ENCODE results near the gene ELN.

Gene ELN

GRCh38 chr7:73984481-73985205 is 43.3 kb upstream of the ELN start:
- TF ChIP-seq, protein P1, sequence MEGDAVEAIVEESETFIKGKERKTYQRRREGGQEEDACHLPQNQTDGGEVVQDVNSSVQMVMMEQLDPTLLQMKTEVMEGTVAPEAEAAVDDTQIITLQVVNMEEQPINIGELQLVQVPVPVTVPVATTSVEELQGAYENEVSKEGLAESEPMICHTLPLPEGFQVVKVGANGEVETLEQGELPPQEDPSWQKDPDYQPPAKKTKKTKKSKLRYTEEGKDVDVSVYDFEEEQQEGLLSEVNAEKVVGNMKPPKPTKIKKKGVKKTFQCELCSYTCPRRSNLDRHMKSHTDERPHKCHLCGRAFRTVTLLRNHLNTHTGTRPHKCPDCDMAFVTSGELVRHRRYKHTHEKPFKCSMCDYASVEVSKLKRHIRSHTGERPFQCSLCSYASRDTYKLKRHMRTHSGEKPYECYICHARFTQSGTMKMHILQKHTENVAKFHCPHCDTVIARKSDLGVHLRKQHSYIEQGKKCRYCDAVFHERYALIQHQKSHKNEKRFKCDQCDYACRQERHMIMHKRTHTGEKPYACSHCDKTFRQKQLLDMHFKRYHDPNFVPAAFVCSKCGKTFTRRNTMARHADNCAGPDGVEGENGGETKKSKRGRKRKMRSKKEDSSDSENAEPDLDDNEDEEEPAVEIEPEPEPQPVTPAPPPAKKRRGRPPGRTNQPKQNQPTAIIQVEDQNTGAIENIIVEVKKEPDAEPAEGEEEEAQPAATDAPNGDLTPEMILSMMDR (IDR thresholded peaks at IDR 0.05; ENCODE audit: low read depth, low read length) = no peak
- H3K4me3 ChIP-seq (ENCODE audit: low read depth, low read length) = no peak overlapping the region
- in situ Hi-C loops (cut with HindIII; ENCODE audit: low sequenced_read_pairs) = no loop called here
- no peak for DNase-seq (ENCODE audit: low read depth, low spot score)

- no peak overlapping the region for H3K4me3 ChIP-seq (ENCODE audit: low read depth, low read length)
- TF ChIP-seq, protein P1 (IDR thresholded peaks at IDR 0.05; ENCODE audit: low read depth, low read length) = peak; percentile 2
- DNase-seq (ENCODE audit: low read depth, low spot score) = no peak
- in situ Hi-C loops (cut with HindIII; ENCODE audit: low sequenced_read_pairs) = no loop called here
Measured at GRCh38 chr7:73985737-73986141, 42.2 kb upstream of the ELN start.

DNA sequence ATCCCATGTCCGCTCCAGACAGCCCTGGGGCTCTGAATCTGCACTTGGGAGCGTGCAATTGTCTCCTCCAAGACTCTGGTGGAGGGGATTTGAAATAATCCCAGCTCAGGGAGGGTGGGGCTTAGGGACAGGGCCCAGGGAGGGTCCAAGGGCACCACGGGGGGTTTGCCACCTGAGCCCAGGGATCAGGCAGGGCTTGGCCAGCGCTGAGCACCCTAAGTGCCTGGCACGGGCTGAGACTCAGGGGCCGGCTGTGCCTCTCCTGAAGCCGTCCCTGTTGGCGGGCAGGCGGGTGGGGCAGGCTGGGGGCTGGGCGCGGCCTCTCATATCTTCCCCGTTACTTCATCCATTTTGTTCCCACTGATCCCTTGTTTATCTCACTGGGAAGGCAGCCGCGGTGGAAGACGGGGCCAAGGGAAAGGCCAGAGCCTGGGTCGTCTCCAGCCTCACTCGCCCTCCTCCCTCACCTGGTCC is 41.8 kb upstream of the ELN start:
- no peak overlapping the region for H3K4me3 ChIP-seq (ENCODE audit: low read depth, low read length)
- in situ Hi-C loops (cut with HindIII; ENCODE audit: low sequenced_read_pairs) = no loop called here
- DNase-seq (ENCODE audit: low read depth, low spot score) = no peak
- TF ChIP-seq, protein P1 (IDR thresholded peaks at IDR 0.05; ENCODE audit: low read depth, low read length) = no peak

- DNase-seq (ENCODE audit: low read depth, low spot score) = no peak
- TF ChIP-seq, protein P1 (IDR thresholded peaks at IDR 0.05; ENCODE audit: low read depth, low read length) = no peak
- in situ Hi-C loops (cut with HindIII; ENCODE audit: low sequenced_read_pairs) = no loop called here
- H3K4me3 ChIP-seq (ENCODE audit: low read depth, low read length) = no peak overlapping the region
Measured at GRCh38 chr7:73987298-73987697, 40.7 kb upstream of the ELN start.

- in situ Hi-C loops (cut with HindIII; ENCODE audit: low sequenced_read_pairs) = no loop called here
- no peak overlapping the region for H3K4me3 ChIP-seq (ENCODE audit: low read depth, low read length)
- TF ChIP-seq, protein P1 (IDR thresholded peaks at IDR 0.05; ENCODE audit: low read depth, low read length) = no peak
- peak; percentile 16 for DNase-seq (ENCODE audit: low read depth, low spot score)
Measured at GRCh38 chr7:73988197-73988596, 39.8 kb upstream of the ELN start.

DNA sequence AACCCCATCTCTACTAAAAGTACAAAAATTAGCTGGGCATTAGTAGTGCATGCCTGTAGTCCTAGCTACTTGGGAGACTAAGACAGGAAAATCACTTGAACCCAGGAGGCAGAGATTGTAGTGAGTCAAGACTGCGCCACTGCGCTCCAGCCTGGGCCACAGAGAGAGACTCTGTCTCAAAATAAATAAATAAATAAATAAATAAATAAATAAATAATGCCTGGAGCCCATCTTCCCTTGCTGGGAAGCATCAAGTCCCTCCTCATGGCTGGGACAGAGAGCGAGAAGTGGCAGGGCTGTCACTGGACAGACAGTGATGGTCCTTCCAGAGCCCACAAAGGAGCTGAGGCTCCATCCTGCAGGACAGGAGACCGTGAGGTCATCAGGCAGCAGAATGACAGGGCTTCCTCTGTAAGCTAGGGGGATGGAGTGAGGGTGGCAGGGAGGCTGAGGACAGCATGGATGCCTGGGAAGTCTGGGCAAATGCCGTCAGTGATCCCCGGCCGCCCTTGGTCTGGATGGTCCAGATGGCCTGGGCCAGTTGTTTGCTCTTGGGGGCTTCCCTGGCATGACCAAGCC is 36.4 kb upstream of the ELN start:
- no peak for DNase-seq (ENCODE audit: low read depth, low spot score)

More for the DNA sequence above, 36.4 kb upstream of the ELN start:
- TF ChIP-seq, protein P1 (IDR thresholded peaks at IDR 0.05; ENCODE audit: low read depth, low read length) = no peak
- no peak overlapping the region for H3K4me3 ChIP-seq (ENCODE audit: low read depth, low read length)
- in situ Hi-C loops (cut with HindIII; ENCODE audit: low sequenced_read_pairs) = no loop called here

Measured in astrocyte of the spinal cord (primary cell).